HS-27A (cell line): Measurements from ENCODE around the gene SRL.
"Not testable (repeated sequence)": the region's sequence is repeated elsewhere in the genome, so short reads cannot be mapped to it uniquely, and the experiment has no call there.

ENCODE experiments used
- DNase-seq: peaks from one replicate; pipeline ENCODE4 v3.0.0-alpha.2; 2012; ENCODE audit warnings: low read depth, missing footprints

SRL gene

DNA sequence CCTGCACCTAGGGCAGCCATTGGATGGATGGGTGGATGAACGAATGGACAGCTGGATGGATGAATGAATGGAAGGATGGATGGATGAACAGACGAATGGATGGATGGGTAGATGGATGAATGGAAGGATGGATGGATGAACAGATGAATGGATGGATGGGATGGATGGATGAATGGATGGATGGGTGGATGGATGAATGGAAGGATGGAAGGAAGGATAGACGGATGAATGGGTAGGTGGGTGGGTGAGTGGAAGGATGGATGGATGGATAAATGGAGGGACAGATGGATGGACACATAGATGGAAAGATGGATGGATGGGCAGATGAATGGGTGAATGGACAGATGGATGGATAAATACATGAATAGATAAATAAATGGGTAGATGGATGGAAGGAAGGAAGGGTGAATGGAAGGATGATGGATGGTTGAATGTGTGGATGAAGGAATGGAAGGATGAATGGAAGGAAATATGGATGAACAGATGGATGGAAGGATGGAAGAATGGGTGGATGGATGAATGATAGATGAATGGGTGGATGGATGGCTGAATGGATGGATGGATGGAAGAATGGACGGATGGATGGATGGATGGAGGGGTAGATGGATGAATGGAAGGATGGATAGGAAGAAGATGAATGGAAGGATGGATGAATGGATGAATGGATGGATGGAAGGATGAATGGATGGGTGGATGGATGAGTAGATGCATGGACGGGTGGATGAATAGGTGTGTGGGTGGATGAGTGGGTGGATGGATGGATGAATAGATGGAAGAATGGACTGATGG lies 15.4 kb downstream of the SRL start:
- DNase-seq, result no peak

DNA sequence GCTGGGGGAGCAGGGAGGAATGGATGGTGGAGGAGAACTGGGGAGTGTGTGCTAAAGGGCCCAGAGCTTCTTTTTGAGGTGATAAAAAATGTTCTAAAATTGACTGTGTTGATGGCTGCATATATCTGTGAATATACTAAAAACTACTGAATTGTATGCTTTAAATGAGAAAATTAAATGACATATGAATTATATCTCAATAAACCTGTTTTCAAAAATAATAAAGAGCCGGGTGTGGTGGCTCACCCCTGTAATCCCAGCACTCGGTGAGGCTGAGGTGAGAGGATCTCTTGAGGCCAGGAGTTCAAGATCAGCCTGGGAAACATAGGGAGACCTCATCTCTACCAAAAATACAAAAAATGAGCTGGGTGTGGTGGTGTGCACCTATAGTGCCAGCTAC lies 16.8 kb downstream of the SRL start:
- DNase-seq, result no peak

GRCh38 chr16:4220358-4220757 lies 21.5 kb downstream of the SRL start:
- no peak for DNase-seq

- no peak for DNase-seq
These were observed 23.7 kb downstream of the SRL start for GRCh38 chr16:4218202-4218601.

DNA sequence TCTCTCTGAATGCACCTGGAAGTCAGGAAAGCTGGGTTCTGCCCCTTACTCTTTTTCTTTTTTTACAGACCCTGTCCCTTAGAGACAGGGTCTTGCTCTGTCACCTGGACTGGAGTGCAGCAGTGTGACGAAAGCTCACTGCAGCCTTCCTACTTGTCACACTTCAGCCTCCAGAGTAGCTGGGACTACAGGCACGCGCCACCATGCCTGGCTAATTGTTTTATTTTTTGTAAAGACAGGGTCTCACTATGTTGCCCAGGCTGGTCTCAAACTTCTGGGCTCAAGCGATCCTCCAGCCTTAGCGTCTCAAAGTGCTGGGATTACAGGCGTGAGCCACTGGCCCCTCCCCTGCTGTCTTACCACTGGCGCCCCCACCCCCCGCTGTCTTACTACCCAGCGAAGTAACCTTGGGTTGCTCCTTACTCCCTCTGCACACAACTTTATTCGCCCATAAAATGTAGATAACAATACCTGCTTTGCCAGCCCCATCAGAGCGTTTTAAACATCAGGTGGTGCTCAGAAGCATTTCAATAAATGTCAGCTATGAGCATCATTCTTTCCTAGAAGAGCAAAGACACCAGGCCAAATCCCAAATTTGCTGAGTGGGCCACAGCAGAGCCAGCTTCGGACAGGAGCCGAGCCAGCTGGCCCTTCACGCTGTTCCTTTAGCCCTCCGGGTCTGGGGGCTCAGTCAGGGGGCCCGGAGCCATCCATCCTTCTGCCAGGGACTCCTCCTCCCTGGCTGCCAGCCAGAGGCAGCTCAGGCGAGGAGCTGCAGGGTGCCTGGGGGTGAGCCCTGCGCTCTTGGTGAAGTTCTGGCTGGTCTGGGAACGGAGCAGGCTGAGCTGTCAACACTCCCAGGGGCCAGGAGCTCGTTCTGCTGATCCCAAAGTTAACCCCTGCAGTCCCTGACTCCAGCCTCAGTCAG lies 24.4 kb downstream of the SRL start:
- DNase-seq, result no peak

DNA sequence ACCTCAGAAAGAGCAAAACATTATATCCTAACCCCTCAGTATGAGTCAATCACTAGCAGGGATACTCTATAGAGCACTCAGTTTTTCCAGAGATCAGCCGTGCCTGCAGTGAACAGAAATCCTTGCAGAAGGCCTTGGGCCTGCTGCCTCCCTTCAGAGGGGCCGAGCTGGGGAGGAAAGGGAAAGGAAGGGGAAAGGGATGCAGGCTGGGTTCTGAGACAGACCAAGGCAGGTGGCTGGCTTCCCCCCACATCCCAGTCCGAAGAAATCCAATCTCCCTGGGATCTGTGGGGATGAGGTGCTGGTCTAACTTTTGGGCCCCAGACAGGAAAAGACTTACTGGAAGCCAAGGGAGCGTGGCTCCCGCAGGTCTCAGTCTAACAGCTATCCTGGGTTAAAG lies 25.3 kb downstream of the SRL start:
- no peak for DNase-seq

DNA sequence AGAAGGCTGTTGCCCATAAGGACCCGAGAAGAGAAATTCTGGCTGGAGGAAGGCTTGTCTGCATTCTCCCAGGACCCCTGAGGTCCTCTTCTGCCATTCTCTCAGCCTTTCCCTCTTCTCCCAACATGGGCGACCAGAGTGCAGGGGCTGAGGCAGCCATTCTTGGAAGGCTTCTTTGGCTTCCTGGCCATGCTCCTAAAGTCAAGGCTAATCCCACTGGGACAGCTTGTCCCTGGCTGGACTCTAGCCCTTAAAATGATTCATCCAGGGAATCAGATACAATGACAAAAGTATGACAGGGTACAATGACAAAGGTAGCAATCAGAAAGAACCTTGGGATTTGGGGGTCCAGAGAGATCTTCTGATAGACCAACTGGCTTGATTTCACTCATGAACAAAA lies 26.8 kb downstream of the SRL start:
- no peak for DNase-seq

- DNase-seq, result peak; percentile 58
These were observed 27.7 kb downstream of the SRL start for GRCh38 chr16:4214215-4214621.

DNA sequence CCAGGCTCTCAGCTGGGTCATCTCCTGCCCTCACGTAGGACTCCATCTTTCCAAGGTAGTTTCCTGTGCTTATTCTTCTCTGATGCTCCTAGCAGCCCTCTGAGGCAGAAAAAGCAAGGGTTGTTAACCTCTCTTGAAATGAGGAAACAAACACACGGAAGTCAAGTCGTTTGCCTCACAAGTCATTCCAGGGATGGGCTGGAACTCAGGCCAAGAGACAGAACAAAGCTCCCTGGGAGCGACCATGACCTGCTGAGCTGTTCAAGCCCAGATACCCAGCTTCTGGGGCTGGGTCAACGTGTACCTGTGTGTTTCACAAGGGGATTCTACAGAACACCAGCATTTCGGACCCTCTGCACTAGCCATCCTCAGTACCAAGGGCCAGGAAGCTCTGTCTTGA lies 28.1 kb downstream of the SRL start:
- no peak for DNase-seq

- peak; percentile 42 for DNase-seq
These were observed 29.0 kb downstream of the SRL start for GRCh38 chr16:4212934-4213296.

GRCh38 chr16:4212211-4212933 lies 29.5 kb downstream of the SRL start:
- no peak for DNase-seq

- not testable (repeated sequence) for DNase-seq
These were observed 30.3 kb downstream of the SRL start for GRCh38 chr16:4211445-4212210.

DNA sequence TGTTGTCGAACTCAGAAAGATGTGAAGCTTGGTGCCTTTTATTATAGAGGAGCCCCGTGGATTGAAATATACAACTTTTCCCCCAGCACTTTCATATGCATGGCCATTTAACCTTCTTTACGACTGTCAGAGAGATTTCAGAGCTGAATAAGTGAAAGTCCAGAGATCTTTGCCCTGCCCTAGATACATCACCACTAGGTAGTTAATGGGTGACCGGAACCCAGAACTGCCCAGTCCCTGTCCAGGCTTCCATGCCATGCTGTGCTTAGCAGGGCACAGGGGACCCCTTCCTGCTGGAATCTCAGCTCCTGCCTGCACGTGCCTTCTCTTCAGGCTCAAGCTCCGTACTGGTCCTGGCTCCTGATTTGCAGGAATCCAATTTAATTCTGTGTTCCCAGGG lies 32.2 kb downstream of the SRL start:
- no peak for DNase-seq

- DNase-seq, result no peak
These were observed 33.5 kb downstream of the SRL start for GRCh38 chr16:4208341-4208751.

DNA sequence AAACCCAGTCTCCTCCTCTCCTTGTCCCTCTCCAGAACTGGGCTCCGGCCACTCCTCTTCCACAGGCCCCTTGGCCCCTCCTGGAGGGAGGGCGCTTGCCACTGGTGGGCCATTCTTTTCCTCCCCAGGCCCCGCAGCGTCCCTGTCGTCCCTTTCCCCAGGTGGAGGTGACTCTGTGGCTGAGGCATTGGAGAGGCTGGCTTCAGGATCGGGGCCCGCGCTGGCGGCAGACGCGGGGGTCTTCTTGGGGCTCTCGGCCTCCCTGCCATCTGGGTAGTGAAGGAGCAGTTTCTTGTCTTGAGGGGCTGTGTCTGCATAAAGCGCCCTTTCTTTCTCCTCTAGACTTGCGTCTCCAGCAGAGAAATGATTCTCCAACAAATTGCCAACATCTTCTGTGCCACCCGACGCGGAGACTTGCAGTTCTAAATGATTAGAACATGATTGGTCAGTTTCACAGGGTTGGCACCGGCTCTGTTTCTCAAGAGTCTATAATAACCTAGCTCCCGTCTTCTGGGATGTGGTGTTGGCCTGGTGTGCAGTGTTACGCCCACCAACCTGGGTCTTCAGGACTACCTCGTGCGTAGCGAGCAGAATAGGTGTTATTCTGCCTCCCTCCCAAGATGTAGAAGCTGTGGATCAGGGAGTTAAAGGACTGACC lies 34.1 kb downstream of the SRL start:
- DNase-seq, result no peak

DNA sequence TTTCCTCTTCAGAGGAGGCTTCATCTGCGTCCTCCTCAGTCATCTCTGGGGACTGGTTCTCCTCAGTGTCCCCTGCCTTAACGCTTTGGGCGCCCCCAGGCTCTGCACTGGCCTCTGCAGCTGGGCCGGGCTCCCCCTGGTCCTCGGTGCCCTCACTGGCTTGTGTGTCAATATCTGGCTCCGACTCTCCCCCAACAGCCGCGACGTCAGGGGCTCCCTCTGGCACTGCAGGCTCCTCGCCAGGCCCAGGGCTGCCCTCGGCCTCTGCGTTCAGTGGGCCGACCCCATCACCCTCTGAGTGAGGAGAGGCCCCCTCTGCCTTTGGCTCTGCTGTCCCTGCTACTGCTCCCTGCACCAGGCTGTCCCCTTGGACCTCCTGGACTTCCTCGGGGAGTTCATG lies 34.7 kb downstream of the SRL start:
- no peak for DNase-seq

DNA sequence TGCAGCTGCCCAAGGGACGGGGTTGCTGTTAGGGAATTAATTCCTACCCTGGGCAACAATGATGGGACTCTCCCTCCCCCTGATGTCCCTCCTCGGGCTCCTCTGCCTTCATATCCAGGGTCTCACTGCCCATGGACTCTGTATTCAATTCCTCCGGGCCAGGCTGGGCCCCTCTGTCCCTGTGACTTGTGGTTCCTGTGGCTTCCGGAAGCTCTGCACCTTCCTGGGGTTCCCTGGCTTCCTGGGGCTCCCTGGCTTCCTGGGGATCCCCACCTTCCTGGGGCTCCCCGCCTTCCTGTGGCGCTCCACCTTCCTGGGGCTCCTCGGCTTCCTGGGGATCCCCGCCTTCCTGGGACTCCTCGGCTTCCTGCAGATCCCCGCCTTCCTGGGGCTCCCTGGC lies 35.2 kb downstream of the SRL start:
- DNase-seq, result no peak

- no peak for DNase-seq
These were observed 35.9 kb downstream of the SRL start for GRCh38 chr16:4205971-4206370.

DNA sequence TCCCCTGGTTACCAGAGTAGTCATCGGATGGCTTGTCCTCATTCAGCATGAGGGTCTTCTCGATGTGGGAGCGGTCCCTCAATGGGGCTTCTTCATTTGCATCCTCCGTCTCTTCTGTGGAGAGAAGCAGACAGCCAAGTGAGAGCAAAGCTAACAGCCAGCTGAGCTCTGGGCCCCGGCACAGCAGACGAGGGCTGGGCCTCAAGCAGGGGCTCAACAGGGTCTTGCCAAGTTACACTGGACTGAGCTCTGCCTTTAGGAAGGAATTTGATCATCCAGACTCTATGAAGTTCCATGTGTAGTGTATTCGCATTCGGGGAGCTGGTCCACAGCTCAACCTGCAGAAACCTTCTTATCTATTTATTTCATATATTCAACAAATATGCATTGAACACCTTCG lies 37.4 kb downstream of the SRL start:
- DNase-seq, result no peak

DNA sequence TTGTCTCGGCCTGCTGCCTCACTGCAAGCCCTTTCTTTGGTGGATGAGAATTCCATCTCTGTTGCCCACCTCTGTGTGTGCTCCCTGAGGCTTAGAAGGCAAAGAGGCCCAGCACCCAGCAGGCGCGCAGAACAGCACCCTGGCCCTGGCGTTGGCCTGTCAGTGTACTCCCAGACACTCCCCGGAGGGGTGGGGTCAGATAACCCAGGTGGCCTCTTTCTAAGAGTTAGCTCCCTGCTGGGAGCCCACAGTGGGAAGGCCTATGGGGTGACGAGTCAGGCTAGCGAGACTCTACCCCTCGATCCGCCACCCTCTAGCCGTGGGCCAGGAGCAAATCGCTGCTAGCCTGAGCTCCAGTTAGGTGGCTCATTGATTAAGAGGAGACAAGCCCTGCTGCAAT lies 38.1 kb downstream of the SRL start:
- DNase-seq, result no peak

DNA sequence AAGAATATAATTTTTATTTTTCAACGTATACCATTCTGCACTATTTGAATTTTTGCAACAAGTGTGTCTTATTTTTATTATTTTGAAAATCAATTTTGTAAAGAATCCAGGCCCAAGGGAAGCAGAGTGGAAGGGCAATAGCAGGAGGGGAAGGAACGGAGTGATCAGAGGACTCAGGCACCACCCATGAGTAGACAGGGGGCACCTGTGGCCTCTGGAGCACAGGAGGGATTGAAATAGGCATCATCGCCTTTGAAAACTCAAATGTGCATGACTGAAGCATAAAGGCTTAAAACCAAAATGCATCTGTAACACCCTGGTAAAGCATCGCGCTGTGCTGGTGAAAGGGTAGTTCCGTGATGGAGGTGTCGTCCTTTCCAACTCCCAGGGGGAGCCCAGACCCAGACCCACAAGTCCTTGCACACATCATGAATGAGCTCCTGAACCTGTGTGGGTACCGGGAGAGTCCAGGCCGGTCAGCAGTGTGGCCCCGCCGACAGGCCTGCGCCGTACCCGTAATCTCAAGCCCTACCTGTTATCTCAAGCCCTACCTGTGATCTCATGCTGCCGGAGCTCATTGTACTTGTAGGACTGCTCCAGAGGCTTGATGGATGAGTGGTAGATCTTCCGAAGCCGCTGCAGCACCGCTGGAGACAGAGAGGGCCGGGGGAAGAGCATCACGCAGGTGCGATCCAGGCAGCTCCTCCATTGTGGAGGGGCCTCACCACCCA lies 39.1 kb downstream of the SRL start:
- no peak for DNase-seq
